ENCODE data around the gene PGBD5.

Gene PGBD5

GRCh38 chr1:230300322-230301301 is 125.5 kb downstream of the PGBD5 start:
- TF ChIP-seq, protein P1, sequence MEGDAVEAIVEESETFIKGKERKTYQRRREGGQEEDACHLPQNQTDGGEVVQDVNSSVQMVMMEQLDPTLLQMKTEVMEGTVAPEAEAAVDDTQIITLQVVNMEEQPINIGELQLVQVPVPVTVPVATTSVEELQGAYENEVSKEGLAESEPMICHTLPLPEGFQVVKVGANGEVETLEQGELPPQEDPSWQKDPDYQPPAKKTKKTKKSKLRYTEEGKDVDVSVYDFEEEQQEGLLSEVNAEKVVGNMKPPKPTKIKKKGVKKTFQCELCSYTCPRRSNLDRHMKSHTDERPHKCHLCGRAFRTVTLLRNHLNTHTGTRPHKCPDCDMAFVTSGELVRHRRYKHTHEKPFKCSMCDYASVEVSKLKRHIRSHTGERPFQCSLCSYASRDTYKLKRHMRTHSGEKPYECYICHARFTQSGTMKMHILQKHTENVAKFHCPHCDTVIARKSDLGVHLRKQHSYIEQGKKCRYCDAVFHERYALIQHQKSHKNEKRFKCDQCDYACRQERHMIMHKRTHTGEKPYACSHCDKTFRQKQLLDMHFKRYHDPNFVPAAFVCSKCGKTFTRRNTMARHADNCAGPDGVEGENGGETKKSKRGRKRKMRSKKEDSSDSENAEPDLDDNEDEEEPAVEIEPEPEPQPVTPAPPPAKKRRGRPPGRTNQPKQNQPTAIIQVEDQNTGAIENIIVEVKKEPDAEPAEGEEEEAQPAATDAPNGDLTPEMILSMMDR (conservative IDR thresholded peaks at IDR 0.05; ENCODE audit: low read depth, low read length), result no peak
- no peak overlapping the region for H3K4me3 ChIP-seq (ENCODE audit: low read length)
- no peak for DNase-seq (ENCODE audit: low read depth)

DNA sequence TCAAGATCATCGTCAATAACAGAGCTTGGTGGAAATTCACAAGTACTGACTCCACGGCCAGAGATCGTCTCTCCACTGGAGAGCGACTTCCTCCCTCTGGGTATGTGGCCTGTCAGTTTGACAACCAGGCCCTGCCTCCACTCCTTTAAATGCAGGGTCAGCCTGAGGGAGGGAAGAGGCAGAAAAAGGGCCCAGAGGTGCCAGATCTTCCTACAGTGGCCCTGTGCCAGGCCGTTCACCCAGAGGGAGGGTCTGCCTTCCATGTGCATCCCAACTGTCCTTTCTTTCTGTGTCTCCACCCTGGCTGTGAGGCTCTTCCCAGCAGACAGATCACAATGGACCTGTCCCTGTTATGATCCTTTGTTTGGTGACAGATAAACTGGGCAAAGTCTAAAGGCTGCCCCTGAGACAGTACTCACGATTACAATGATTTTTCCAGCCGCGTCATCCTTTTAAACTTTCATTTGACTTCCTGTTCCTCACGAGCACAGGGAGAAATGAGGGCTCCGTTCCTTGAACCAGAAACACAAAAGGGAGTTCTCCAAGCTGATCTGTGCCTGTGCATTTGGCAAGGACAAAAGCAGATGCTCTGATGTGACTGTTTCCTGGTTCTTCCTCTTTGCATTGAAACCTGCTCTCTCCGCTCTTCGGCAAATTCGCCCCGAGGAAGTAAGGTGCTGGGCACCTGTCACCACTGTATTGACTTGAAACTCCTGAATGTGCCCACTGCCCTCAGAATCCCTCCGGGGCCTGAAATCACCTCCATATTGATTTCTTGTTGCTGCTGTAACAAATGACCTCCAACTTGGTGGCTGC is 126.7 kb downstream of the PGBD5 start:
- H3K4me3 ChIP-seq (ENCODE audit: low read length), result no peak overlapping the region
- no peak for DNase-seq (ENCODE audit: low read depth)
- TF ChIP-seq, protein P1 (conservative IDR thresholded peaks at IDR 0.05; ENCODE audit: low read depth, low read length), result no peak

GRCh38 chr1:230295367-230295766 is 130.8 kb downstream of the PGBD5 start:
- no peak for DNase-seq (ENCODE audit: low read depth)
- TF ChIP-seq, protein P1 (conservative IDR thresholded peaks at IDR 0.05; ENCODE audit: low read depth, low read length), result no peak

DNA sequence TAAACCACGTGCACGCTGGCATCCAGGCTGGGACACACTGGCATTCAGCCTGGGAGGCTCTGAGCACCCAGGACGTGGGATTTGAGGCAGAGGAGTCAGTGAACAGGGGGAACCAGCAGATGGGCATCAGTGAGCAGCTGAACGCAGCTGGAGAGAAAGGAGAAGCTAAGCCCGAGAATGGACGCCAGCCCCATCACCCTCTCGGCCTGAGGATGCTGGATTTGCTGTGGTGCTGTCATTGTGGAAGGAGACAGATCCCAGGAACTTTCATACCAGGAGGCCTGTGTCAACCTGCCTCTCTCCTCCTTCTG is 132.8 kb downstream of the PGBD5 start:
- no peak overlapping the region for H3K4me3 ChIP-seq (ENCODE audit: low read length)
- DNase-seq (ENCODE audit: low read depth), result no peak
- TF ChIP-seq, protein P1 (conservative IDR thresholded peaks at IDR 0.05; ENCODE audit: low read depth, low read length), result no peak

More at GRCh38 chr1:230295367-230295766, 130.8 kb downstream of the PGBD5 start:
- no peak overlapping the region for H3K4me3 ChIP-seq (ENCODE audit: low read length)

GRCh38 chr1:230292689-230293389 is 133.3 kb downstream of the PGBD5 start:
- no peak overlapping the region for H3K4me3 ChIP-seq (ENCODE audit: low read length)
- TF ChIP-seq, protein P1 (conservative IDR thresholded peaks at IDR 0.05; ENCODE audit: low read depth, low read length), result no peak
- no peak for DNase-seq (ENCODE audit: low read depth)

GRCh38 chr1:230291731-230292620 is 134.2 kb downstream of the PGBD5 start:
- TF ChIP-seq, protein P1 (conservative IDR thresholded peaks at IDR 0.05; ENCODE audit: low read depth, low read length), result no peak
- no peak overlapping the region for H3K4me3 ChIP-seq (ENCODE audit: low read length)
- DNase-seq (ENCODE audit: low read depth), result no peak

Measured in retinal pigment epithelial cell (primary cell).